ENCODE data around the gene CORIN.

DNA sequence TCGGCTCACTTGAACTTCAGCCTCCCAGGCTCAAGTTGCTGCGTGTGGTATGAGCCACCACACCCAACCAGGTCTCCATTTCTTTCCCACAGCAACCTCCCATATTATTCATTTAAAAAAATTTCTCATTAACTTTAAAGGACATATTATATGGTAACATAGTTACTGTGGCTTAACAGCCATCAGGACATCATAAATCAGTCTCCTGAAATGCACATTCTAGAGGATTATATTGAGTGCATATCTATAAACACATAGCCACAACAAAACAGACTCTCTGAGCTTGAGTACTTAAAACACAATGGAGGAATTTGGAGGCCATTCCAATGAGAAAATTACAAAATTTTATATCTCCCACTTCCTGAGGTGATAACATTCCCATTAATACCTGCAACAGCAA lies 61.5 kb downstream of the CORIN start:
- TF ChIP-seq, protein P1, sequence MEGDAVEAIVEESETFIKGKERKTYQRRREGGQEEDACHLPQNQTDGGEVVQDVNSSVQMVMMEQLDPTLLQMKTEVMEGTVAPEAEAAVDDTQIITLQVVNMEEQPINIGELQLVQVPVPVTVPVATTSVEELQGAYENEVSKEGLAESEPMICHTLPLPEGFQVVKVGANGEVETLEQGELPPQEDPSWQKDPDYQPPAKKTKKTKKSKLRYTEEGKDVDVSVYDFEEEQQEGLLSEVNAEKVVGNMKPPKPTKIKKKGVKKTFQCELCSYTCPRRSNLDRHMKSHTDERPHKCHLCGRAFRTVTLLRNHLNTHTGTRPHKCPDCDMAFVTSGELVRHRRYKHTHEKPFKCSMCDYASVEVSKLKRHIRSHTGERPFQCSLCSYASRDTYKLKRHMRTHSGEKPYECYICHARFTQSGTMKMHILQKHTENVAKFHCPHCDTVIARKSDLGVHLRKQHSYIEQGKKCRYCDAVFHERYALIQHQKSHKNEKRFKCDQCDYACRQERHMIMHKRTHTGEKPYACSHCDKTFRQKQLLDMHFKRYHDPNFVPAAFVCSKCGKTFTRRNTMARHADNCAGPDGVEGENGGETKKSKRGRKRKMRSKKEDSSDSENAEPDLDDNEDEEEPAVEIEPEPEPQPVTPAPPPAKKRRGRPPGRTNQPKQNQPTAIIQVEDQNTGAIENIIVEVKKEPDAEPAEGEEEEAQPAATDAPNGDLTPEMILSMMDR (IDR thresholded peaks at IDR 0.05; ENCODE audit: insufficient read depth, low read length, poor library complexity, severe bottlenecking) = no peak
- TF ChIP-seq EZH2phosphoT487 (conservative IDR thresholded peaks at IDR 0.05; ENCODE audit: low read length) = no peak
